Measurements from ENCODE around the gene SYTL4. TPM values are rescaled to one million over a fixed set of nuclear protein-coding genes. Genes with fewer than 3 reads are reported as not detected.

SYTL4 gene
- total and polyA plus RNA-seq, 4 donors = 5.2 to 26.2 (median 10.2) TPM

- H3K4me1 ChIP-seq (ENCODE audit: control insufficient read depth in 4 of 4, insufficient read depth in 4 of 4, low read length in 3 of 4) = peaks cover 2 to 6% (median 5%) of the 10 kb centered on the region in 4 donors
Measured at GRCh38 chrX:100750883-100751282, 19.0 kb upstream of the SYTL4 start.

More at GRCh38 chrX:100750883-100751282, 19.0 kb upstream of the SYTL4 start:
- no peak for DNase-seq (ENCODE audit: low spot score)
- Histone ChIP-seq H3K27ac (ENCODE audit: low read depth in 1 of 2, low read length in 2 of 2) (no peak overlapping the region), H3K9me3 (ENCODE audit: control insufficient read depth in 4 of 4, low read length in 3 of 4) (no peaks in the 10 kb centered on the region), H3K4me3 (ENCODE audit: low read depth in 1 of 3, low read length in 3 of 3) (no peak overlapping the region), H3K36me3 (ENCODE audit: control insufficient read depth in 4 of 4, insufficient read depth in 3 of 4, low read depth in 1 of 4, low read length in 3 of 4) (no peaks in the 10 kb centered on the region), H3K9ac (ENCODE audit: low read depth in 1 of 2, low read length in 2 of 2) (no peak overlapping the region), H3K27me3 (ENCODE audit: control insufficient read depth in 4 of 4, insufficient read depth in 4 of 4, low read length in 3 of 4) (no peaks in the 10 kb centered on the region)
- WGBS = 39% methylated on average over 1 of the region's 1 CpG
- TF ChIP-seq FOXA1 (IDR thresholded peaks at IDR 0.05) = no peak
- no peak for TF ChIP-seq REST (IDR thresholded peaks at IDR 0.05)
- no peak for TF ChIP-seq SP1 (IDR thresholded peaks at IDR 0.05)
- TF ChIP-seq HNF4G (IDR thresholded peaks at IDR 0.05) = no peak
- TF ChIP-seq YY1 (IDR thresholded peaks at IDR 0.05) = no peak
- no peak for TF ChIP-seq HNF4A (conservative IDR thresholded peaks at IDR 0.05)
- TF ChIP-seq TAF1 (conservative IDR thresholded peaks at IDR 0.05) = no peak
- TF ChIP-seq MAX (IDR thresholded peaks at IDR 0.05) = no peak
- TF ChIP-seq, protein P1, sequence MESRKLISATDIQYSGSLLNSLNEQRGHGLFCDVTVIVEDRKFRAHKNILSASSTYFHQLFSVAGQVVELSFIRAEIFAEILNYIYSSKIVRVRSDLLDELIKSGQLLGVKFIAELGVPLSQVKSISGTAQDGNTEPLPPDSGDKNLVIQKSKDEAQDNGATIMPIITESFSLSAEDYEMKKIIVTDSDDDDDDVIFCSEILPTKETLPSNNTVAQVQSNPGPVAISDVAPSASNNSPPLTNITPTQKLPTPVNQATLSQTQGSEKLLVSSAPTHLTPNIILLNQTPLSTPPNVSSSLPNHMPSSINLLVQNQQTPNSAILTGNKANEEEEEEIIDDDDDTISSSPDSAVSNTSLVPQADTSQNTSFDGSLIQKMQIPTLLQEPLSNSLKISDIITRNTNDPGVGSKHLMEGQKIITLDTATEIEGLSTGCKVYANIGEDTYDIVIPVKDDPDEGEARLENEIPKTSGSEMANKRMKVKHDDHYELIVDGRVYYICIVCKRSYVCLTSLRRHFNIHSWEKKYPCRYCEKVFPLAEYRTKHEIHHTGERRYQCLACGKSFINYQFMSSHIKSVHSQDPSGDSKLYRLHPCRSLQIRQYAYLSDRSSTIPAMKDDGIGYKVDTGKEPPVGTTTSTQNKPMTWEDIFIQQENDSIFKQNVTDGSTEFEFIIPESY (IDR thresholded peaks at IDR 0.05) = no peak
- TF ChIP-seq, protein P2, sequence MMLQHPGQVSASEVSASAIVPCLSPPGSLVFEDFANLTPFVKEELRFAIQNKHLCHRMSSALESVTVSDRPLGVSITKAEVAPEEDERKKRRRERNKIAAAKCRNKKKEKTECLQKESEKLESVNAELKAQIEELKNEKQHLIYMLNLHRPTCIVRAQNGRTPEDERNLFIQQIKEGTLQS (IDR thresholded peaks at IDR 0.05) = no peak
- TF ChIP-seq JUND (IDR thresholded peaks at IDR 0.05) = no peak
- TF ChIP-seq CTCF (IDR thresholded peaks at IDR 0.05; ENCODE audit: low read depth, low read length, missing input control) = no peak
- no peak for TF ChIP-seq FOXA2 (IDR thresholded peaks at IDR 0.05)
- no peak for TF ChIP-seq RXRA (IDR thresholded peaks at IDR 0.05)
- no peak for TF ChIP-seq GABPA (IDR thresholded peaks at IDR 0.05 in 1 of 2, conservative IDR thresholded peaks at IDR 0.05 in 1 of 2)
- no peak for TF ChIP-seq RAD21 (IDR thresholded peaks at IDR 0.05)
- TF ChIP-seq NR2F2 (IDR thresholded peaks at IDR 0.05) = no peak
- no peak for TF ChIP-seq EGR1 (IDR thresholded peaks at IDR 0.05; ENCODE audit: low read depth in 2 of 2)
